Measurements from ENCODE around the gene AK1.

- TF ChIP-seq OVOL2 (CRISPR knock-in tag; IDR thresholded peaks at IDR 0.05; ENCODE audit: borderline replicate concordance): no peak
- no peak for TF ChIP-seq JUN (CRISPR knock-in tag; IDR thresholded peaks at IDR 0.05)
- TF ChIP-seq, protein P1, sequence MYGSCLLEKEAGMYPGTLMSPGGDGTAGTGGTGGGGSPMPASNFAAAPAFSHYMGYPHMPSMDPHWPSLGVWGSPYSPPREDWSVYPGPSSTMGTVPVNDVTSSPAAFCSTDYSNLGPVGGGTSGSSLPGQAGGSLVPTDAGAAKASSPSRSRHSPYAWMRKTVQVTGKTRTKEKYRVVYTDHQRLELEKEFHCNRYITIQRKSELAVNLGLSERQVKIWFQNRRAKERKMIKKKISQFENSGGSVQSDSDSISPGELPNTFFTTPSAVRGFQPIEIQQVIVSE (CRISPR knock-in tag; IDR thresholded peaks at IDR 0.05; ENCODE audit: borderline replicate concordance): no peak
- TF ChIP-seq, protein P2, sequence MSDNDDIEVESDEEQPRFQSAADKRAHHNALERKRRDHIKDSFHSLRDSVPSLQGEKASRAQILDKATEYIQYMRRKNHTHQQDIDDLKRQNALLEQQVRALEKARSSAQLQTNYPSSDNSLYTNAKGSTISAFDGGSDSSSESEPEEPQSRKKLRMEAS (CRISPR knock-in tag; IDR thresholded peaks at IDR 0.05): no peak
- TF ChIP-seq, protein P3, sequence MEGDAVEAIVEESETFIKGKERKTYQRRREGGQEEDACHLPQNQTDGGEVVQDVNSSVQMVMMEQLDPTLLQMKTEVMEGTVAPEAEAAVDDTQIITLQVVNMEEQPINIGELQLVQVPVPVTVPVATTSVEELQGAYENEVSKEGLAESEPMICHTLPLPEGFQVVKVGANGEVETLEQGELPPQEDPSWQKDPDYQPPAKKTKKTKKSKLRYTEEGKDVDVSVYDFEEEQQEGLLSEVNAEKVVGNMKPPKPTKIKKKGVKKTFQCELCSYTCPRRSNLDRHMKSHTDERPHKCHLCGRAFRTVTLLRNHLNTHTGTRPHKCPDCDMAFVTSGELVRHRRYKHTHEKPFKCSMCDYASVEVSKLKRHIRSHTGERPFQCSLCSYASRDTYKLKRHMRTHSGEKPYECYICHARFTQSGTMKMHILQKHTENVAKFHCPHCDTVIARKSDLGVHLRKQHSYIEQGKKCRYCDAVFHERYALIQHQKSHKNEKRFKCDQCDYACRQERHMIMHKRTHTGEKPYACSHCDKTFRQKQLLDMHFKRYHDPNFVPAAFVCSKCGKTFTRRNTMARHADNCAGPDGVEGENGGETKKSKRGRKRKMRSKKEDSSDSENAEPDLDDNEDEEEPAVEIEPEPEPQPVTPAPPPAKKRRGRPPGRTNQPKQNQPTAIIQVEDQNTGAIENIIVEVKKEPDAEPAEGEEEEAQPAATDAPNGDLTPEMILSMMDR (IDR thresholded peaks at IDR 0.05): no peak
- TF ChIP-seq USF1 (CRISPR knock-in tag; IDR thresholded peaks at IDR 0.05): no peak
- TF ChIP-seq, protein P4, sequence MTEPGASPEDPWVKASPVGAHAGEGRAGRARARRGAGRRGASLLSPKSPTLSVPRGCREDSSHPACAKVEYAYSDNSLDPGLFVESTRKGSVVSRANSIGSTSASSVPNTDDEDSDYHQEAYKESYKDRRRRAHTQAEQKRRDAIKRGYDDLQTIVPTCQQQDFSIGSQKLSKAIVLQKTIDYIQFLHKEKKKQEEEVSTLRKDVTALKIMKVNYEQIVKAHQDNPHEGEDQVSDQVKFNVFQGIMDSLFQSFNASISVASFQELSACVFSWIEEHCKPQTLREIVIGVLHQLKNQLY (CRISPR knock-in tag; IDR thresholded peaks at IDR 0.05): no peak
These were observed 47.4 kb upstream of the AK1 start for GRCh38 chr9:127924736-127925444.
